IPS-11a (cell line): ENCODE data around the gene EZR.

Experiments used
- H3K4me3 ChIP-seq: one replicate; pipeline ENCODE4 v1.5.1; 2013; ENCODE audit warnings: low read depth, low read length, control low read depth

EZR gene

DNA sequence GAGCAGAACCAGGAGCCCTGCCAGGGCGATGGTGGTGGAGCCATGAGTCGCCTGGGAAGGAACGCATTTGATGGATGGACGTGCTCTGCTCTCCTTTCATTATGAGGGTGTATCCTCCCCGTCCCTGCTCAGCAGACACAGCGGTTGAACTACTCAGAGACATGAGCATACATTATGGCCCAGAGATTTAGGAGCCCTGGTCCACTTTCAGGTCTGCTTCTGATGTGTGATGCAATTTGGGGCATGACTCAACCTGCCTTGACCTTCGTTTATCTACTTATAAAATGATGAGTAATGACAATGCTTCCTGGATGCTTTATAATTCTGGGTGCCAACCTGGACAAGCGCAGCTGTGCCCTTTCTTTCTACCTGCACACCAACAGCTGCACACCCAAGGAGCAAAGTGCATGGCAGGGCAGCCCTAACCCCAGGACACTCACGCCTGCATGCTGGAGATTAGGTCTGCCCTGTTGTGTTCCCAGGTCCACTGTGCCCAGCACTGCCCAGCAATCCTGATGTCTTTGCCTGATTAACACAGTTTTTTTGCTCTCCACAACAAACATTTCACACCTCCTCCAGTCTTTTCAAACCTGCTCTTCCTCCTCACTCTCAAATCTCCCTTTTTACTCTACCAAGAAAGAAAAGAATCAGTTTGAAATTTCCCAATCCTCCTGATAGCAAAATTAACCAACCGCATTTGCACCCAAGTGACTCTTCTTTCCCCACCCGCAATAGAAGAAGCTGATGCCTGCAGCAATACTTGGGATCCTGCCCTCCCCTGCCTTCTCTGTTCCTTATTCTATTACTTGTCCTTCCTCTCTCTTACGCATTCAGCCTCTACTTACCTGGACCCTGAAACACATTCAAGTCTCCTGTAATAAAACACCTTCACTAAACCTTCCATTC is 81.2 kb downstream of the EZR start:
- H3K4me3 ChIP-seq, result no peak overlapping the region

DNA sequence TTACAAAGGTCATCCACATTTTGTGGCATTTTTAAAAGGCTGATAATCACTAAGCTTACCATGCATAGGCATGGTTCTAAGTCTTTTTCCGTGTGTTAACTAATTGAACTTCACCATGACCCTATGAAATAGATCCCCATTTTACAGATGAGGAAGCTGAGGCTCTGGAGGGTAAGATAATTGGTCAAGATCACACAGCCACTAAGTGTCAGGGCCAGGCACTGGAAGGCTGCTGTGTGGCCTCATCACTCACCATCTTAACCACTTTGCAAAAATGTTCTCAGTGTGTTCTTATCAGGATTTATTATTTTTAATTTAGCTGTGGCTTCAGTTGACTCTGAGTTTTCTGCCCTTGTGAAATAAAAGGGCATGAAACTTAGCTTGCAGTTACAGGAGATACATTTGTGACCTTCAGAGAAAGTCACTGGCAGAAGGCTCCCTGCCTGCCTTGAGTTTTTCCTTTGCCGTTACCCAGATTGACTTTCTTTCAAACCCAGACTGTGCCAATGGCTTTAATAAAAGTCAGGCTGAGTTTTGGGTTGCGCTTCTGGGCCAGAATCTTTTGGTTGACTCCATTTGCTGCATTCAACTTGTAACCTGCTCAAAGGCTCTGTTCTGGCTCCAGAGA is 82.0 kb downstream of the EZR start:
- H3K4me3 ChIP-seq, result no peak overlapping the region

DNA sequence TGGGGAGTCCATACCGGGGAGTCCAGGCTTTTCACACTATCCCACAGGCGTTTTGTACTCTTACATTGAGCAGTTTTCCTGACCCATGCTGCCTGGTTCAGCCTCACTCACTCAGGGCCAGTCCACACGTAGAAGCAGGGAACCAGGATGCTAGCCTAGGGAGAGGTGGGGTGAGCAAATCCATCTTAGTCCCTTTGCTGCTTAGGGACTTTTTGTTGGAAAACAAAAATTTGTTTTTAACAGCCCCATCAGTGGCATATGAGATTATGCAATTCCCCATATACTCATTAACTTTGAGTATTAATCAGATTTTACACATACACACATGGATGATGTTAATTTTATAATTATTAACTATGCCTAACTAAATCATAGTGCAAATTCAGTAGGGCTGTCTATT is 84.2 kb downstream of the EZR start:
- H3K4me3 ChIP-seq, result no peak overlapping the region

DNA sequence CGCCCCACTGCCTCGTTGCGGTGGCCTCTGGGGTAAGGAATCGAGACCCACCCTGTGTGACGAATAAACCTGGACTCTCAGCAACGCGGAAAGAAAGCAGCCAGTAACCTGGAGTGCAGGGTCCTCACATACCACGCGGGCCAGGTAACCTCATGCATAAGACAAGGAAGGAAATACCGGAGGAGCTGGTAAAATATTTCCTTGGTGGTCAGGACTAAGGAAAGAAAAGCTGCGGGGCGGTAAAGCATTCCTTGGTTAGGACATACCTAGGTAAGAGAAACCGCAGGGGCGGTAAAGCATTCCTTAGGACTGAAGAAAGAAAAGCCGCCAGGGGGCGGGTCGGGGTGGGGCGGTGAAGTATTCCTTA is 88.6 kb downstream of the EZR start:
- no peak overlapping the region for H3K4me3 ChIP-seq

DNA sequence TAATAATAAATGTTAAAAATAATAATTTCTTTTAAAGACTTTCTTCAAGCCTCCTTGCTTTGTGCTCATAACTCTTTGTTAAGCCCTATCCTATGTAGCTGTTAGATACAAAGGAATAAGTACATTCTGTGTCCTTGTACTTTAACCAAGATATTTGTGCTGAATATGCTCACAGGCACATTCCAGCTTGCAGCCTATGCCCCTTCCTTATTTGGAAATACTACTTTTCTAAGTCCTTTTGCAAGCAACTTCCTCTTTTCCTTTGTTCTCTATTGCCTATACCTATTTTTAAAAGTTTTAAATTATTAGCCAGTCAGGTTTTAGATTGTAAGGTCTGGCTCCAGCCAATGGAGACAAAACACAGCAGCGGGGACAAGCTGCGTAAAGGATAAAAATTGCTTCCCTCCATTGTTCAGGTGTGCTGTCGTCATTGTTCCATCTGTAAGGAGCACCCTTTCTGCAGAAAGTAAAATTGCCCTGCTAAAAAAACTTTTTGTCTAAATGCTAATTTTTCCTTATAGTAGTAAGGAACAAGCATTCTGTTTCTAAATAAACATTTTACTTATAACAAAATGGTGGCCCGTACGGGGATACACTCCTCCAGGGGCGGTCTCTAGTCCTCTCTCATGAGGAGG is 89.1 kb downstream of the EZR start:
- H3K4me3 ChIP-seq, result no peak overlapping the region

DNA sequence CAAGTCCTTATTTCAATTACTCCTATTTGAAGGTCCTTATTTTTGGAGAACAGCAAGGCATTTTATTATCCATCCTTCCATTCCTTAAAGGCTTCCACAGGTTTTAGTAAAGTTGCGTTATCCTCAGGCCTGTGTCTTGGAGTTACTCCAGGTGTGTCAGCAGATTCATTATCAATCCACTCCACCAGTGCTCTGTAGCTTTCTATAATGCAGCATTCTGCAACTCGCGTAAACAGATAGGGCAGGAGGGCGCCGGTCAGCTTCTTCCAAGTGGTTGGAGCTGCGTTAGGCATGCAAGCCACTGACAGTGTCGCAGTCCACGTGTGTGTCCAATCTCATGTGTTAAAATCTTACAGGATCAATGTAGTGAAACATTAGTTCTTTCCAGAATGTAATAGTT is 93.5 kb downstream of the EZR start:
- H3K4me3 ChIP-seq, result no peak overlapping the region

DNA sequence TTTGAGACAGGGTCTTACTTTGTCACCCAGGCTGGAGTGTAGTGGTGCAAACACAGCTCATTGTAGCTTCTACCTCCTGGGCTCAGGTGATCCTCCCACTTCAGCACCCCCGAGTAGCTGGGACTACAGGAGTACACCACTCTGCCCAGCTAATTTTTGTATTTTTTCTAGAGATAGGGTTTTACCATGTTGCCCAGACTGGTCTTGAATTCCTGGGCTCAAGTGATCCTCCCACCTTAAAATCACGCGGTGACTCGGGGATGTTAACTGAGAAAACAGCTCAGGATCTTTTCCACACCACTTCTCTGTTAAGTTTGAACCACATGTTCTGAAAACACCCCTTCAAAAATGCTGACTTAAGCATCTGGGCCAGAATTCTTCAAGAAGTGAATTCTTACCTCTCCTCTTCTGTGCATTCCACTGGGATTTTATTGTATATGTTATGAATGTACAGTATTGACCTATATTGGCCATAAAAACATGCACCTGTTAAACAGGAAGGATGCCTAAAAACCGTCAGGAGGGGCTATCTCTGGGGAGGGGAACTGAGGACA is 96.9 kb downstream of the EZR start:
- no peak overlapping the region for H3K4me3 ChIP-seq

DNA sequence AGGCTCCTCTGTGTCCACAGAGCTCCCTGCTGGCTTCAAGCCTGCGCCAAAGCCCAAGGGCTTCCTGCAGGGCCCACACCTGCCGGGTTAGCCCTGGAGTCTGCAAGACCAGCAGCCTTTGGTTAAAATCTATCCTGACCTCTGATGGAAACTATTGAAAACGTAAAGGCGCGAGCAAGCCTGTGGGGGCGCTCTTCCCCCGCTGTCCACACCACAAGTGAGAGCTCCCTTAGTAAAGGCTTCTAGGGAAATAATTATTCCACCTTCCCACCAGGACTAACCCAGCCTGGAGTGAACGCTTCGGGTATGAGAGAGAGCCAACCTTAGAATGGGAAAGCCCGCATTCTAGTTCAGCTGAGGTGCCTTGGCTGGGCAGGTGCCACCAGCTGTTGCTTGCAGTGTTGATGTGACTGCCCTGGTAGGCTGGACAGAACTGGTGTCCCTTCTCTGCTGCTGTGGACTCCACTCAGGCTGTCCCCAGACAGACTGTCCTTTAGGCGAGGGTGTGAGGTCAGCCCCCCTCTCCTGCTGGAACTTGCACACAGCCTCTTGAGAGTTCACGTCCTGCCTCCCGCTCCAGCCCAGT is 100.6 kb downstream of the EZR start:
- H3K4me3 ChIP-seq, result no peak overlapping the region

DNA sequence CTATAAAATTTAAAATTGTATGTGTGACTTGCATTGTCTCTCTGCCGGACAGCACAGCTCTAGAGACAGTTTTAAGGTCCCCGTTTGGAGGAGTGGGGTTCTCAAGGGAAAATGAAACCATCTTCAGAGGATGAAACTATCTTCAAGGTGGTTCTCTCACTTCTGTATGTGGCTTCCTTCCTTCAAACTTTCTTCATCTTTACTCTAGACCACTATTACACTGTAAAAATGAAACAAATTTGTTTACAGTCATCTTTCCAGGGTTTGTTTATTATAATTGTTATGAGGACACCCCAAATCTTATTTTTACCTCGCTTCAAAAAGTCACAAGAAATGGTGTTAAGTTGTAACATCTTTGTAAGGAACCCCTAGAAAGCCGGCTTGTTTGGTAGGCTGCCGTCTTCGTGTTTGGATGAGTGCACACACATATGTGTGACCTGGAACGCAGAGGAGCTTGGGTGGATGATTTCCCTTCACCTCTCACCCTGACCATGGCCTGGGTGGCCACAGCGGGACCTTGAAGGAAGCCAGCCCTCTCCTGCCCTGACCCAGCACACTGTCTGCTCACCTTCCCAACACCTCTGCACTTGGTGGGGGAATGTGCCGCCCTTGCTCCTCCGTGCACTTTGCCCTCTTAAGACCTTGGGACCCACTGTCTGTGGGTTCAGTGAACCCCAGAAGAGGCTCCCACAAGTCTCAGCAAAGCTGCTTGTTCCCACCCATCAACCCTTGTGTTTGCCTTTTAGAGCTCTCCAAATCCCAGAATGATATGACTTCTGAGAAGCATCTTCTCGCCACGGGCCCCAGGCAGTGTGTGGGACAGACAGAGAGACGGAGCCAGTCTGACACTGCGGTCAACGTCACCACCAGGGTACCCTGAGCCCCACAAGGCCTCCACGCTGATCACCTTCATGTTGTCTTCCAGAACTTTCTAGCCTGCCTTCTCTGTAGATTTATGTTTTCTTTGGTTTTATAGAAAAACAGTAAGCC is 101.5 kb downstream of the EZR start:
- H3K4me3 ChIP-seq, result no peak overlapping the region
